HG02678 (cell line): Measurements from ENCODE around the gene SLC30A2.

Experiments used
- ATAC-seq: cut with Tn5 transposase; IDR thresholded peaks from one replicate; pipeline ENCODE4 v1.9.1; 2021; ENCODE audit warnings: mild to moderate bottlenecking, moderate library complexity; ENCODE audit not compliant: unreplicated experiment

Gene SLC30A2

GRCh38 chr1:26070296-26070962 lies 24.5 kb upstream of the SLC30A2 start:
- no peak for ATAC-seq

GRCh38 chr1:26069941-26070295 lies 24.0 kb upstream of the SLC30A2 start:
- ATAC-seq: no peak

GRCh38 chr1:26067432-26067911 lies 21.6 kb upstream of the SLC30A2 start, which contains the start of gene TRIM63:
TRIM63 (minus strand) TSS chr1:26067630; CDS start chr1:26067494, 136 bp downstream.
- no peak for ATAC-seq

GRCh38 chr1:26066857-26067256 lies 20.9 kb upstream of the SLC30A2 start:
- ATAC-seq: no peak

- no peak for ATAC-seq
Measured at GRCh38 chr1:26066160-26066559, 20.2 kb upstream of the SLC30A2 start.

GRCh38 chr1:26064553-26064952 lies 18.6 kb upstream of the SLC30A2 start:
- no peak for ATAC-seq

- no peak for ATAC-seq
Measured at GRCh38 chr1:26060832-26061574, 15.1 kb upstream of the SLC30A2 start.

GRCh38 chr1:26059906-26060305 lies 14.0 kb upstream of the SLC30A2 start:
- no peak for ATAC-seq

- no peak for ATAC-seq
Measured at GRCh38 chr1:26058052-26058595, 12.2 kb upstream of the SLC30A2 start.

GRCh38 chr1:26057189-26057588 lies 11.3 kb upstream of the SLC30A2 start:
- no peak for ATAC-seq

- no peak for ATAC-seq
Measured at GRCh38 chr1:26055041-26055440, 9.1 kb upstream of the SLC30A2 start.

GRCh38 chr1:26053718-26054560 lies 8.0 kb upstream of the SLC30A2 start:
- no peak for ATAC-seq

- no peak for ATAC-seq
Measured at GRCh38 chr1:26050248-26050640, 4.3 kb upstream of the SLC30A2 start.

- no peak for ATAC-seq
Measured at GRCh38 chr1:26049531-26050247, 3.8 kb upstream of the SLC30A2 start.

GRCh38 chr1:26047278-26047874 lies 1.5 kb upstream of the SLC30A2 start:
- no peak for ATAC-seq

- no peak for ATAC-seq
Measured at GRCh38 chr1:26046246-26047095, 553 bp upstream of the SLC30A2 start.

GRCh38 chr1:26044971-26045721 lies 772 bp downstream of the SLC30A2 start:
- ATAC-seq: no peak

- no peak for ATAC-seq
Measured at GRCh38 chr1:26044414-26044813, 1.5 kb downstream of the SLC30A2 start.
